ENCODE results near the gene MORN1.

Gene MORN1

DNA sequence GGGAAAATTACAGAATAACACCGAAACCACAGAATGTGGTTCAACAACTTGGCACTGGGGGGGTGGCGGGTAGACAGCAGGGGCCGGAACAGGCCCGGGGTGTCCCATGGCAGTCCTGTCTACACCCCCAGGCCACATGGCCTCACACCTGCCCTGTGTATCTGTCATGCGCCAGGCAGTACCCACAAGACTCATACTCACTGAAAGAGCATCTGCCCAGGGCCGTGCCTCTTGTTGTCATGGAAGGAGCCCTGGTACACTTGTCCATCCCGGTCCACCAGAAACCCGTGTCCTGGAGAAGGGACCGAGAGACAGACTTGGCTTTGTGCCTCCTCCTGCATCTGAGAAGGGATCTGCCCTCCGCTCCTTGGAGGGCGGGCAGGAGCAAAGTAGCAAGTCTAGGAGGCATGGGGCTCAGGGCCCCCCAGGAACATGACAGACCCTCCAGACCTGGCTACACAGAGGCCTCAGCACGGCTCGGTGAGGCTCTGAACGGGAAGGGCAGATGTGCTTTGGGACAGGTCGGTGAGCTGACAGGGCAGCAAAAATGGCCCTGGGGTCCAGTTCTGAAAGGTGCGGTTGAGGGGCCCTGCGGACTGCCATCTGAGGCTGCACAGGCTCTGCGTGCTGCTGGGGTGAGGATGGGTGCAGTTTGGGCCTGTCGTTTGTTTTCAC lies 5.6 kb downstream of the MORN1 start:
- POLR2A ChIA-PET, result no interaction called here

DNA sequence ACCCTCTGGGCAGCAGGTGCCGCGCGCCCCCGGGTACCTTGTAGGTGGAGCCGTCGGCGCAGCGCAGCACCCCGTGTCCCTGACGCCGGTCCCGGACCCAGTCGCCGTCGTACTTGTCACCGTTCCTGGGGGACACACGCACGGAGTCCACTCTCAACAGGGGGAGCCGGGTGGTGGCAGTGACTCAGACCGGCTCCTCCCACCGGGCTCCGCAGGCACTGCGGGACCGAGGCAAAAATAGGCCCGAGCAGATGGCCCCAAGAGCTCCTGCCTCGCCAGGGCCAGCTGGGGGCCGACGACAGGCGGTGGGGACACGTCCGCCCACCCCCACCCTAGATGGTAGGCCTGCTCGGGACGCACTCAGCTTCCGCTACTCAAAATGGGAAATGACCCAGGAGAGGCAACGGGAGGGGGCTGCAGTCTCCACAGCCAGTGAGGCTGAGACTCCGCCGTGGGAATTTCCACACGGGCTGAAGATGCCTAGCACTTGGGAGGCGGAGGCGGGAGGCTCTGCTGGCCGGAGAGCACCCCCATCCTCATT lies 6.3 kb downstream of the MORN1 start:
- ChIA-PET POLR2A (interaction anchor here (0.7 kb wide), 1 partner anchor 186 kb away, joined by 3 read pairs; no protein-coding TSS in a partner anchor), CTCF (interaction anchor here (1.0 to 21.2 kb wide), 4 partner anchors 15 to 210 kb away, joined by 3 to 891 read pairs (median 4); partner anchors contain the start of gene FAAP20)
- TF ChIP-seq, protein P1, sequence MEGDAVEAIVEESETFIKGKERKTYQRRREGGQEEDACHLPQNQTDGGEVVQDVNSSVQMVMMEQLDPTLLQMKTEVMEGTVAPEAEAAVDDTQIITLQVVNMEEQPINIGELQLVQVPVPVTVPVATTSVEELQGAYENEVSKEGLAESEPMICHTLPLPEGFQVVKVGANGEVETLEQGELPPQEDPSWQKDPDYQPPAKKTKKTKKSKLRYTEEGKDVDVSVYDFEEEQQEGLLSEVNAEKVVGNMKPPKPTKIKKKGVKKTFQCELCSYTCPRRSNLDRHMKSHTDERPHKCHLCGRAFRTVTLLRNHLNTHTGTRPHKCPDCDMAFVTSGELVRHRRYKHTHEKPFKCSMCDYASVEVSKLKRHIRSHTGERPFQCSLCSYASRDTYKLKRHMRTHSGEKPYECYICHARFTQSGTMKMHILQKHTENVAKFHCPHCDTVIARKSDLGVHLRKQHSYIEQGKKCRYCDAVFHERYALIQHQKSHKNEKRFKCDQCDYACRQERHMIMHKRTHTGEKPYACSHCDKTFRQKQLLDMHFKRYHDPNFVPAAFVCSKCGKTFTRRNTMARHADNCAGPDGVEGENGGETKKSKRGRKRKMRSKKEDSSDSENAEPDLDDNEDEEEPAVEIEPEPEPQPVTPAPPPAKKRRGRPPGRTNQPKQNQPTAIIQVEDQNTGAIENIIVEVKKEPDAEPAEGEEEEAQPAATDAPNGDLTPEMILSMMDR (IDR thresholded peaks at IDR 0.05; ENCODE audit: insufficient read depth, low read length, missing control alignments), result no peak
- DNase-seq (ENCODE audit: low read depth, low spot score), result no peak
- H3K4me3 ChIP-seq (ENCODE audit: low read depth, low read length), result no peak overlapping the region

More for the DNA sequence above, 5.6 kb downstream of the MORN1 start:
- CTCF ChIA-PET, result interaction anchor here (1.1 to 21.2 kb wide), 4 partner anchors 10 to 211 kb away, joined by 3 to 891 read pairs (median 5); partner anchors contain the start of gene FAAP20
- no peak for DNase-seq (ENCODE audit: low read depth, low spot score)
- H3K4me3 ChIP-seq (ENCODE audit: low read depth, low read length), result no peak overlapping the region
- TF ChIP-seq, protein P1 (IDR thresholded peaks at IDR 0.05; ENCODE audit: insufficient read depth, low read length, missing control alignments), result no peak

DNA sequence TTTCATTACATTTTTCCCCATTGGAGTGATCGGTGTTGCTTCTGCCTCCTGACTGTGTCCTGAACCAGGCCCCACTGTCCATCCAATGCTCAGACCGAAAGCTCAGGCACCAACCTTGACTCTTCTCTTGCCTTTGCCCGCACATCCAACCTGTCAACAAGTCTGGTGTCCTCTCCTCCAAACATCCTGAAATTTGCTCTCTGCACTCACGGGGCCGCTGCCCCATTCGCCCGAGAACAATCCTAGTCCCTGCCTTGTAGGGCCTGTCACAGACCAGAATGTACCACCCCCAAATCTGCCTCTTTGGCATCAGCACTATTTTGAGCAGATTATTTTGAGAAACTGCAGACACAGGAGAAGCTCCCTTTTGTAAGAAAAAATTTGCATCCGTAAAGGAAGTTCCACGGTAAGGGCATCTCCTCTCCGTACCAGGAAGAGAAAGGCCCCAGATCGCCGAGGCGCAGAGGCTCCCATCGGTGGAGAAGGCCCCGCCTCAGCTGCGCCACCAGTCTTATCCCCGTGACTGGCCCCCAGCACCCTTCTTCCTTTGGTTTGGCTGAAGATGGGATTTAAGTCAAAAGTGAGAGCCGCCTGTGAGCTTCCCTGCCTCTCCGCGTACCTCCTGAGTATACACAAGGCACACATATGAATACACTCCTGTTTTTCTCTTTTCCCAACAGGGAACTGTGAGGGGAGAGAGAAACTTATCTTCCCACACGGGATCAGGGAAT lies 7.1 kb downstream of the MORN1 start:
- ChIA-PET POLR2A (interaction anchor here (0.7 kb wide), 1 partner anchor 185 kb away, joined by 3 read pairs; no protein-coding TSS in a partner anchor), CTCF (interaction anchor here (1.0 to 21.2 kb wide), 10 partner anchors 14 to 1040 kb away, joined by 3 to 891 read pairs (median 4); partner anchors contain the start of gene FAAP20)
- TF ChIP-seq, protein P1 (IDR thresholded peaks at IDR 0.05; ENCODE audit: insufficient read depth, low read length, missing control alignments), result no peak
- no peak for DNase-seq (ENCODE audit: low read depth, low spot score)
- no peak overlapping the region for H3K4me3 ChIP-seq (ENCODE audit: low read depth, low read length)

DNA sequence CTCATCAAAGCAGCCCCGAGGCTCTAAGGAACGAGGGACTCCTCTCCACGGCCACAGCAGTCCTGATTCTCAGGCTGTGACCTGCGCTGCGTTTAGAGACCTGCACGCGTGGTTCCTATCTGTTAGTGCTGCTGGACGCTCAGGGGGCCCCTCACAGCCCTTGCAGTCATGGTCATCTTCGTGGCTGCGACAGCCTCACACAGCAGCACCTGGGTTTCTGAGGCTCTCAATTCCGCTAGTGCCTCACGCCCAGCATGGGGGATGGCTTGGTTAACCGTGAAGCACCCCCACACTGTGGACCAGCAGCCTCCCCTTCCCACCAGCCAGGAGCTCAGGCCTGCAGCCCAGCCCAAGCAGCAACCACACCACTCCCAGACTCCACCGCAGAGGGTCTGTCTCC lies 7.8 kb downstream of the MORN1 start:
- TF ChIP-seq, protein P1 (IDR thresholded peaks at IDR 0.05; ENCODE audit: insufficient read depth, low read length, missing control alignments), result no peak
- no peak for DNase-seq (ENCODE audit: low read depth, low spot score)
- ChIA-PET CTCF (interaction anchor here (1.0 to 21.2 kb wide), 9 partner anchors 14 to 1041 kb away, joined by 3 to 891 read pairs (median 4); partner anchors contain the start of gene FAAP20), POLR2A (no interaction called here)
- no peak overlapping the region for H3K4me3 ChIP-seq (ENCODE audit: low read depth, low read length)

DNA sequence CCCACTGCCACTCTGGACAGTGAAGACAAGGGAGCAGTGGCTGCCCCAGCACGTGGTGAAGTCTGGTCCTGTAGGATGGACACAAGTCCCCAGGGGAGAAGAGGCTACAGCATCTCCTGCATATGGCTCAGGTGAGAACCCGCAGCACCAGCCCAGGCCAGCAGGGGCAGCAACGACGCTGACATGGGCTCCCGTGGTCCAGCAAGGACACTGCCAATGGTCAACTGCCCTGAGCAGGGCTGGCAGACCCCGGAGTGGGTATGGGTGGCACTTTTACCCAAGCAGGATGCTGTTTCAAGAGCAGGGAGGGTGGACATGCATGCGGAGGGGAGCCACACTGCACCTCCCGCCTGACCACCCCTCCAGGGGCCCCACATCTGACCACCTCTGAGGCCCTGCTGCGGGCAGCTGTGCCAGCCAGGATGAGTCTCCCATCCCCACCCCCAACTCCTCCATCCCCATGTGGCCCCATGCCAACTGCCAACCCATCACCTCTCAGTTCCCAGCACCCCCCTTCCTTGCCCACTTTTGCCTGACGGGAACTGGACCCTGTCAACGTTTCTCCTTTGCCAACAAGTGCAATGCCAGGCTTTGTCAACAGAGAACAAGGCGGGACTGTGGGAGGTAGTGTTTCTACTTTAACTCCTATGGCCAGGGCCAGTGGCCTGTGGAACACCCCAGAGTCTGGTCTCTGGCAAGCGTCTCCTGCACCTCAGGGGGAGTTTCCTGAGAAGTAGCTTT lies 8.6 kb downstream of the MORN1 start:
- TF ChIP-seq, protein P1 (IDR thresholded peaks at IDR 0.05; ENCODE audit: insufficient read depth, low read length, missing control alignments), result peak; percentile 68
- no peak overlapping the region for H3K4me3 ChIP-seq (ENCODE audit: low read depth, low read length)
- ChIA-PET CTCF (interaction anchor here (0.7 to 21.2 kb wide), 36 partner anchors 7 to 1042 kb away, joined by 3 to 891 read pairs (median 4); partner anchors contain the start of genes FAAP20, MORN1, RER1 and SKI), POLR2A (interaction anchor here (1.3 to 1.6 kb wide), 3 partner anchors 154 to 188 kb away, joined by 6 to 11 read pairs (median 9); partner anchors contain the start of genes FAAP20 and SKI)
- no peak for DNase-seq (ENCODE audit: low read depth, low spot score)

Measured in AG04449 (cell line).